MCF 10A (cell line): Measurements from ENCODE around the gene RABL6. TPM values are rescaled to one million over a fixed set of nuclear protein-coding genes. Genes with fewer than 3 reads are reported as not detected.

Experiments
- BruUV-seq: library from RNA; stranded (reverse); fragments of 400-500 nt; replicated peaks from 2 replicates; lab custom pipeline; 2021; lab: Mats Ljungman, UMichigan
- CTCF ChIA-PET: fragments of 300-600 bp; sonication (Branson Sonifier 250); formaldehyde crosslinking; extraction: SDS; loops from one replicate; lab custom pipeline; 2021; ENCODE audit warnings: antibody characterized with exemption, inconsistent platforms; lab: Yijun Ruan, JAX
- POLR2A ChIA-PET: fragments of 300-600, 350-650 bp; sonication (Branson Sonifier 250); formaldehyde crosslinking; extraction: SDS; loops from one replicate; lab custom pipeline; 2020; ENCODE audit warnings: antibody characterized with exemption, inconsistent platforms; lab: Yijun Ruan, JAX
- DNase-seq: peaks from one replicate; pipeline ENCODE4 v3.0.0-alpha.2; 2018; ENCODE audit not compliant: unreplicated experiment
- H3K27ac Mint-ChIP-seq: one replicate; pipeline ENCODE4 v1.8.0; 2022; ENCODE audit warnings: mild to moderate bottlenecking, low read depth, mixed read lengths; ENCODE audit not compliant: unreplicated experiment
- H3K27me3 Mint-ChIP-seq: one replicate; pipeline ENCODE4 v1.8.0; 2022; ENCODE audit warnings: mixed read lengths; ENCODE audit not compliant: insufficient read depth, unreplicated experiment
- H3K36me3 Mint-ChIP-seq: one replicate; pipeline ENCODE4 v1.8.0; 2022; ENCODE audit warnings: mild to moderate bottlenecking, moderate library complexity, mixed read lengths; ENCODE audit not compliant: insufficient read depth, unreplicated experiment
- H3K4me1 Mint-ChIP-seq: one replicate; pipeline ENCODE4 v1.8.0; 2022; ENCODE audit warnings: mixed read lengths; ENCODE audit not compliant: insufficient read depth, unreplicated experiment
- H3K4me3 Mint-ChIP-seq: one replicate; pipeline ENCODE4 v1.8.0; 2022; ENCODE audit warnings: mild to moderate bottlenecking, moderate library complexity, mixed read lengths; ENCODE audit not compliant: unreplicated experiment
- H3K9me3 Mint-ChIP-seq: one replicate; pipeline ENCODE4 v1.8.0; 2022; ENCODE audit warnings: mixed read lengths; ENCODE audit not compliant: unreplicated experiment
- CTCF ChIP-seq: fragments of 200-600 bp; IDR thresholded peaks from one replicate; pipeline ENCODE4 v1.8.0; 2022; ENCODE audit warnings: antibody characterized with exemption, mild to moderate bottlenecking; ENCODE audit not compliant: unreplicated experiment
- intact Hi-C: fragments of 100-400 bp; cut with micrococcal nuclease; formaldehyde crosslinking; loops from 2 replicates; pipeline ENCODE4 v1.14.1; 2022
- total RNA-seq: library from RNA; stranded (reverse); gene quantifications from 2 replicates; pipeline ENCODE4 v1.2.3, GENCODE V29; 2022

RABL6 gene
- total RNA-seq, 1 experiment from 2014 or later: 77.8 TPM

GRCh38 chr9:136844761-136845464, 37.2 kb downstream of the RABL6 start:
- Mint-ChIP-seq H3K4me1 (peaks cover 10% of the 10 kb centered on the region), H3K4me3 (no peak overlapping the region), H3K36me3 (peaks cover 47% of the 10 kb centered on the region), H3K27me3 (no peaks in the 10 kb centered on the region), H3K9me3 (no peaks in the 10 kb centered on the region), H3K27ac (no peak overlapping the region)
- POLR2A ChIA-PET: no interaction called here
- DNase-seq: no peak
- CTCF ChIA-PET: interaction anchor here (1.5 kb wide), 1 partner anchor 10 kb away, joined by 8 read pairs; no protein-coding TSS in a partner anchor
- no peak for TF ChIP-seq CTCF
- no TSS peak for BruUV-seq
- intact Hi-C loops: loop anchor here (10.0 kb wide), 1 partner anchor 100 kb away; the partner anchor contains the start of genes C8G and FBXW5

DNA sequence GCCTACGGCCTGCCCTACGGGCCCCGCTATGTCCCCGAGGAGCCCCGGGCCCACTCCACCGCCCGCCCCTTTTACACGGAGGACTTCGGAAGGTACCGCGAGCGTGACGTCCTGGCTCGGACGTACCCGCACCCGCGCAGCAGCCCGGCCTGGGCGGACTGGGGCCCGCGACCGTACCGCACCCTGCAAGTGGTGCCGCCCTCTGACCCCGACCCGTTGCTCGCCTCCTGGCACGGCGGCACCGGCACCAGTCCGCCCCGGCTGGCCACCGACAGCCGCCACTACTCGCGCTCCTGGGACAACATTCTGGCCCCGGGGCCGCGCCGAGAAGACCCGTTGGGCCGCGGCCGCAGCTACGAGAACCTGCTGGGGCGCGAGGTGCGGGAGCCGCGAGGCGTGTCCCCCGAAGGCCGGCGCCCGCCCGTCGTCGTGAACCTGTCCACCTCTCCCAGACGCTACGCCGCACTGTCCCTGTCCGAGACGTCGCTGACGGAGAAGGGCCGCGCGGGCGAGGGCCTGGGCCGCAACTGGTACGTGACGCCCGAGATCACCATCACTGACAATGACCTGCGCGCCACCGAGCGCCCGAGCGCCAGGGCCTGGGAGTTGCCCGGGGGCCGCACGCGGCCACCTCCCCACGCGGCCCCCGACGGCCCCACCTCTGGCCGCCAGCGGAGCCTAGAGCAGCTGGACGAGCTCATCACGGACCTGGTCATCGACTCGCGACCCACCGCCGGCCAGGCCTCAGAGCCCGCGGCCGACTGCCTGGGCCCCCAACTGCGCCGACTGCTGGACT, 37.9 kb downstream of the RABL6 start:
- no peaks in the 10 kb centered on the region for H3K27me3 Mint-ChIP-seq
- H3K4me1 Mint-ChIP-seq: peaks cover 5% of the 10 kb centered on the region
- BruUV-seq: no TSS peak
- H3K27ac Mint-ChIP-seq: no peak overlapping the region
- peaks cover 49% of the 10 kb centered on the region for H3K36me3 Mint-ChIP-seq
- CTCF ChIA-PET: interaction anchor here (0.6 kb wide), 2 partner anchors 12 to 36 kb away, joined by 3 to 6 read pairs; no protein-coding TSS in a partner anchor
- DNase-seq: no peak
- TF ChIP-seq CTCF: no peak
- H3K9me3 Mint-ChIP-seq: no peaks in the 10 kb centered on the region
- POLR2A ChIA-PET: no interaction called here
- intact Hi-C loops: loop anchor here (10.0 kb wide), 1 partner anchor 99 kb away; the partner anchor contains the start of genes C8G and FBXW5
- H3K4me3 Mint-ChIP-seq: no peak overlapping the region

DNA sequence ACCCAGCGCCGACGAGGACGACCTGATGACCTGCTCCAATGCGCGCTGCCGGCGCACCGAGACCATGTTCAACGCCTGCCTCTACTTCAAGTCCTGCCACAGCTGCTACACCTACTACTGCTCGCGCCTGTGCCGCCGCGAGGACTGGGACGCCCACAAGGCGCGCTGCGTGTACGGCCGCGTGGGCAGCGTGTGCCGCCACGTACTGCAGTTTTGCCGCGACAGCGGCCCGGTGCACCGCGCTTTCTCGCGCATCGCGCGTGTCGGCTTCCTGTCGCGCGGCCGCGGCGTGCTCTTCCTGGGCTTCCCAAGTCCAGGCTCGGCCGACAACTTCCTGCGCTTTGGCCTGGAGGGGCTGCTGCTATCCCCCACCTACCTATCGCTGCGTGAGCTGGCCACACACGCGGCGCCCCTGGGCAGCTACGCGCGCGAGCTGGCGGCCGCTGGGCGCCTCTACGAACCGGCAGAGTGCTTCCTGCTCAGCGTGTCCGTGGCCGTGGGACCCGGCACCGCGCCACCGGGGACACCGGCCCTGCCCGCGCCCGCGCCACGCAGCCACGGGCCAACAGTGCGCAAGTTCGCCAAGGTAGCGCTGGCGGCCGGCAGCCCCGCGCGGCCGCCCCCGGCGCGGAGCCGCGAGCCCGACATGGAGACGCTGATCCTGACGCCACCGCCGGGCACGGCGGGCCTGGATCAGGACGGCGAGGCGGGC, 38.8 kb downstream of the RABL6 start:
- no TSS peak for BruUV-seq
- CTCF ChIA-PET: interaction anchor here (0.6 kb wide), 1 partner anchor 35 kb away, joined by 3 read pairs; no protein-coding TSS in a partner anchor
- intact Hi-C loops: loop anchor here (10.0 kb wide), 1 partner anchor 98 kb away; the partner anchor contains the start of genes C8G and FBXW5
- peaks cover 45% of the 10 kb centered on the region for H3K36me3 Mint-ChIP-seq
- no peak overlapping the region for H3K4me3 Mint-ChIP-seq
- POLR2A ChIA-PET: interaction anchor here (0.6 to 2.6 kb wide), 3 partner anchors 29 to 394 kb away, joined by 3 to 25 read pairs (median 3); partner anchors contain the start of genes RABL6 and TUBB4B
- H3K27me3 Mint-ChIP-seq: no peaks in the 10 kb centered on the region
- TF ChIP-seq CTCF: no peak
- H3K9me3 Mint-ChIP-seq: no peaks in the 10 kb centered on the region
- H3K4me1 Mint-ChIP-seq: no peaks in the 10 kb centered on the region
- H3K27ac Mint-ChIP-seq: no peak overlapping the region
- DNase-seq: no peak
